NT2/D1 (cell line): ENCODE data around the gene PDLIM7.

ENCODE experiments used
- SUZ12 ChIP-seq: IDR thresholded peaks from 2 replicates; pipeline ENCODE4 v1.6.1; 2011; ENCODE audit not compliant: insufficient read length, insufficient read depth; ENCODE audit errors: extremely low read depth
- YY1 ChIP-seq: IDR thresholded peaks from 2 replicates; pipeline ENCODE4 v1.6.1; 2011; ENCODE audit not compliant: insufficient read length, insufficient read depth
- ZNF274 ChIP-seq: IDR thresholded peaks from 2 replicates; pipeline ENCODE4 v1.6.1; 2011; ENCODE audit warnings: mild to moderate bottlenecking, low read depth, low read length

DNA sequence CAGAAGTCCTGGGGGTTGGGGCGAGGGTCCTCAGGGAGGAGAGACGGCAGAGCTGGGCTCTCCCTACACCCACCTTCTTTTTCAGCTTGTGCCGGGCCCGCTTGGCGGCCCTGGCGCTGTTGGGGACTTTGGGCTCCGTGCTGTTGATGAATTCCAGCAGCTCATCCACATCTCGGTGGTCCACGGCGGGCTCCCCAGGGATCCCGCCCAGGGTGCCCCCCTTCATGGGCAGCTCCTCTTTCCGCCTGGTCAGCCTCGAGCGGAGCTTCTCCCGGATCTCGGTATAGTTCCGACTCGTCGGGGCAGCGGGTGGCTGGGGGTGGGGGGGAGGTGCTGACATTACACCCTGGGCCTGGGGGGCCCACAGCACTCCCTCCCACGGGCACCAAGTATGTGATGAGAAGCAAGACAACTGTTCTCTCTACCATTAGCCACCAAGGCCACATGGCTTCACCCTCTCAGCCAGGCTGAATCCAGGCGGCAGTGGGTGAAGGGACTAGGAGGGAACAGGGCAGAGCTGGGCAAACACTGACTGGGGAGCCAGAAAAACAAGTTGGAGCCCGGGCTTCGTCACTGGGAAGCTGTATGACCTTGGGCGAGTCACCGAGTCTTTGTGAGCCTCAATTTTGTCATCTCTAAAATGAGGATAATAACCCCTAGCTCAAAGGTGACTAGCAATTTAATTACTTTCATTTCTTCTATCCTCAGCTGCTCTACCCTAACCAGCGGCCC is 34.0 kb upstream of the PDLIM7 start:
- TF ChIP-seq YY1 (no peak), ZNF274 (no peak), SUZ12 (no peak)
